CD4-positive, alpha-beta T cell (primary cell): ENCODE data around the gene CCNI. TPM values are rescaled to one million over a fixed set of nuclear protein-coding genes. Genes with fewer than 3 reads are reported as not detected.

Source experiments
- ATAC-seq: fragments of 200-7000 bp; cut with Tn5 transposase; one replicate; pipeline ENCODE4 v1.10.0; 2022; ENCODE audit warnings: mild to moderate bottlenecking; ENCODE audit not compliant: poor library complexity
- CTCF ChIA-PET: fragments of 350-600 bp; sonication (Branson Sonifier 250); formaldehyde crosslinking; loops from one replicate; lab custom pipeline; 2021; ENCODE audit warnings: antibody characterized with exemption, inconsistent platforms; lab: Charles Lee
- POLR2A ChIA-PET: fragments of 350-600 bp; sonication (Branson Sonifier 250); formaldehyde crosslinking; loops from one replicate; lab custom pipeline; 2021; ENCODE audit warnings: antibody characterized with exemption, inconsistent platforms; lab: Charles Lee
- DNase-seq, 14 experiments: peaks; one replicate each; pipeline ENCODE4 v3.0.0-alpha.2; 2013 to 2020; ENCODE audit warnings: mixed read lengths in 2 of 14
- H3K27ac ChIP-seq, 2 donors: one replicate each; pipeline versions ENCODE4 v1.5.1 to v1.7.0; 2013; ENCODE audit warnings: low read length in 2 of 2, low read depth in 1 of 2, mild to moderate bottlenecking in 1 of 2
- H3K27me3 ChIP-seq, 2 experiments: 1 replicate in 1 of 2; 2 replicates in 1 of 2; pipeline versions ENCODE4 v1.6.1 to v1.7.0; 2013; ENCODE audit warnings: low read length in 2 of 2, control low read depth in 1 of 2, mild to moderate bottlenecking in 1 of 2, moderate library complexity in 1 of 2; ENCODE audit not compliant: insufficient read depth in 2 of 2, control insufficient read depth in 1 of 2
- H3K36me3 ChIP-seq: one replicate; pipeline ENCODE4 v1.6.1; 2013; ENCODE audit warnings: low read length, control low read depth; ENCODE audit not compliant: insufficient read depth
- H3K4me1 ChIP-seq: one replicate; pipeline ENCODE4 v1.6.1; 2013; ENCODE audit warnings: low read length, control low read depth; ENCODE audit not compliant: insufficient read depth
- H3K4me3 ChIP-seq: one replicate; pipeline ENCODE4 v1.5.1; 2013; ENCODE audit warnings: mild to moderate bottlenecking, low read length, moderate library complexity
- H3K9me3 ChIP-seq, 2 experiments: 1 replicate in 1 of 2; 2 replicates in 1 of 2; pipeline versions ENCODE4 v1.6.1 to v1.7.0; 2013; ENCODE audit warnings: low read length in 2 of 2, mild to moderate bottlenecking in 2 of 2, control low read depth in 1 of 2, moderate library complexity in 1 of 2; ENCODE audit not compliant: control insufficient read depth in 1 of 2, insufficient read depth in 1 of 2
- H3K27ac Mint-ChIP-seq: one replicate; pipeline ENCODE4 v1.8.0; 2020; ENCODE audit warnings: mixed read lengths
- H3K27me3 Mint-ChIP-seq: one replicate; pipeline ENCODE4 v1.8.0; 2021; ENCODE audit warnings: mixed read lengths
- H3K36me3 Mint-ChIP-seq: one replicate; pipeline ENCODE4 v1.8.0; 2021; ENCODE audit warnings: low read depth, mixed read lengths
- H3K4me1 Mint-ChIP-seq: one replicate; pipeline ENCODE4 v1.8.0; 2021; ENCODE audit warnings: low read depth, mixed read lengths
- H3K4me3 Mint-ChIP-seq: one replicate; pipeline ENCODE4 v1.8.0; 2020; ENCODE audit warnings: mild to moderate bottlenecking, mixed read lengths
- H3K9me3 Mint-ChIP-seq: one replicate; pipeline ENCODE4 v1.8.0; 2020; ENCODE audit warnings: mixed read lengths
- CTCF ChIP-seq: fragments of 200-600 bp; IDR thresholded peaks from one replicate; pipeline ENCODE4 v1.8.0; 2022; ENCODE audit warnings: antibody characterized with exemption, mild to moderate bottlenecking
- intact Hi-C, 2 experiments: fragments of 100-400 bp; cut with DNase I in 1 of 2; cut with micrococcal nuclease in 1 of 2; formaldehyde crosslinking; loops; one replicate each; pipeline versions ENCODE4 v1.15.1 to v1.9.0; 2023 to 2025; cut with DNase I, micrococcal nuclease
- total RNA-seq, 174 experiments: library from RNA in 2 of 174; stranded (reverse) in 2 of 174; gene quantifications; one replicate each; pipeline ENCODE4 v1.2.3 and lab custom pipeline; 2021 to 2026

The CCNI gene
- total RNA-seq, 2 experiments from 2014 or later = 385 to 418 TPM

GRCh38 chr4:77097611-77098010 lies 21.8 kb upstream of the CCNI start:
- POLR2A ChIA-PET = no interaction called here
- no peak overlapping the region for H3K4me3 Mint-ChIP-seq
- Histone ChIP-seq H3K4me3 (no peak overlapping the region), H3K4me1 (peaks cover 12% of the 10 kb centered on the region), H3K27me3 (no peaks in the 10 kb centered on the region), H3K27ac (no peak overlapping the region), H3K36me3 (no peaks in the 10 kb centered on the region), H3K9me3 (no peaks in the 10 kb centered on the region)
- no peaks in the 10 kb centered on the region for H3K36me3 Mint-ChIP-seq
- ATAC-seq (no peak), DNase-seq (no peak)
- H3K27me3 Mint-ChIP-seq = no peaks in the 10 kb centered on the region
- H3K27ac Mint-ChIP-seq = no peak overlapping the region
- CTCF ChIA-PET = no interaction called here
- no peaks in the 10 kb centered on the region for H3K9me3 Mint-ChIP-seq
- intact Hi-C loops = no loop called here
- TF ChIP-seq CTCF = no peak
- H3K4me1 Mint-ChIP-seq = peaks cover 23% of the 10 kb centered on the region

- Mint-ChIP-seq H3K9me3 (no peaks in the 10 kb centered on the region), H3K27ac (no peak overlapping the region), H3K4me3 (no peak overlapping the region), H3K36me3 (no peaks in the 10 kb centered on the region), H3K4me1 (peaks cover 19% of the 10 kb centered on the region), H3K27me3 (no peaks in the 10 kb centered on the region)
- peak; percentile 65 for TF ChIP-seq CTCF
- intact Hi-C loops = loop anchor here (1.0 kb wide), 1 partner anchor 108 kb away; no protein-coding TSS in a partner anchor
- ChIA-PET POLR2A (interaction anchor here (0.6 to 1.8 kb wide), 4 partner anchors 14 to 108 kb away, joined by 3 to 7 read pairs (median 4); no protein-coding TSS in a partner anchor), CTCF (interaction anchor here (0.6 to 2.6 kb wide), 20 partner anchors 9 to 108 kb away, joined by 3 to 38 read pairs (median 4); no protein-coding TSS in a partner anchor)
- DNase-seq (peak; percentile 40 to 82 (median 65)), ATAC-seq (peak; percentile 87)
- H3K4me1 ChIP-seq = peaks cover 3% of the 10 kb centered on the region
- no peak overlapping the region for H3K27ac ChIP-seq
- H3K36me3 ChIP-seq = no peaks in the 10 kb centered on the region
- no peaks in the 10 kb centered on the region for H3K9me3 ChIP-seq
- H3K27me3 ChIP-seq = no peaks in the 10 kb centered on the region
- H3K4me3 ChIP-seq = no peak overlapping the region
These were observed 19.5 kb upstream of the CCNI start for GRCh38 chr4:77095101-77095821.

- H3K9me3 Mint-ChIP-seq = no peaks in the 10 kb centered on the region
- H3K4me3 Mint-ChIP-seq = no peak overlapping the region
- H3K27ac Mint-ChIP-seq = no peak overlapping the region
- H3K4me1 ChIP-seq = no peaks in the 10 kb centered on the region
- H3K36me3 Mint-ChIP-seq = no peaks in the 10 kb centered on the region
- CTCF ChIA-PET = interaction anchor here (0.8 to 2.7 kb wide), 8 partner anchors 14 to 109 kb away, joined by 3 to 38 read pairs (median 7); no protein-coding TSS in a partner anchor
- H3K4me1 Mint-ChIP-seq = peaks cover 14% of the 10 kb centered on the region
- ATAC-seq (no peak), DNase-seq (no peak)
- H3K27me3 ChIP-seq = no peaks in the 10 kb centered on the region
- no peaks in the 10 kb centered on the region for H3K9me3 ChIP-seq
- POLR2A ChIA-PET = no interaction called here
- H3K4me3 ChIP-seq = no peak overlapping the region
- no peaks in the 10 kb centered on the region for H3K36me3 ChIP-seq
- no peak overlapping the region for H3K27ac ChIP-seq
- intact Hi-C loops = no loop called here
- H3K27me3 Mint-ChIP-seq = no peaks in the 10 kb centered on the region
- no peak for TF ChIP-seq CTCF
These were observed 18.7 kb upstream of the CCNI start for GRCh38 chr4:77094496-77094895.
